Smooth muscle cell (in vitro differentiated cells): Measurements from ENCODE around the gene SULT4A1. TPM values are rescaled to one million over a fixed set of nuclear protein-coding genes. Genes with fewer than 3 reads are reported as not detected.

Experiments
- DNase-seq: peaks from one replicate; lab custom pipeline; 2025; ENCODE audit not compliant: unreplicated experiment; lab: John Stamatoyannopoulos, UW
- H2AFZ ChIP-seq: fragments of 200-600 bp; sonication (generic); 2 replicates; pipeline ENCODE4 v1.6.0; 2016; ENCODE audit warnings: antibody characterized with exemption, low read depth, mild to moderate bottlenecking
- H3F3A ChIP-seq: fragments of 200-600 bp; sonication (generic); 2 replicates; pipeline ENCODE4 v1.6.0; 2017; ENCODE audit warnings: antibody characterized with exemption, low read depth
- H3K27ac ChIP-seq: fragments of 200-600 bp; sonication (generic); 2 replicates; pipeline ENCODE4 v1.5.1; 2016; ENCODE audit warnings: low read depth, mild to moderate bottlenecking
- H3K27me3 ChIP-seq: fragments of 200-600 bp; sonication (generic); 2 replicates; pipeline ENCODE4 v1.6.1; 2016; ENCODE audit warnings: low read depth, mild to moderate bottlenecking
- H3K36me3 ChIP-seq: fragments of 200-600 bp; sonication (generic); 2 replicates; pipeline ENCODE4 v1.5.1; 2016; ENCODE audit warnings: low read depth
- H3K4me1 ChIP-seq: fragments of 200-600 bp; sonication (generic); 2 replicates; pipeline ENCODE4 v1.5.1; 2016; ENCODE audit warnings: low read depth
- H3K4me2 ChIP-seq: fragments of 200-600 bp; sonication (generic); 2 replicates; pipeline ENCODE4 v1.6.0; 2016; ENCODE audit warnings: mild to moderate bottlenecking
- H3K4me3 ChIP-seq: fragments of 200-600 bp; sonication (generic); 2 replicates; pipeline ENCODE4 v1.5.1; 2016; ENCODE audit warnings: mild to moderate bottlenecking
- H3K79me2 ChIP-seq: fragments of 200-600 bp; sonication (generic); 2 replicates; pipeline ENCODE4 v1.6.0; 2016; ENCODE audit warnings: low read depth, mild to moderate bottlenecking
- H3K9ac ChIP-seq: fragments of 200-600 bp; sonication (generic); 2 replicates; pipeline ENCODE4 v1.6.0; 2016; ENCODE audit warnings: low read depth
- H3K9me3 ChIP-seq: fragments of 200-600 bp; sonication (generic); replicated peaks from 2 replicates; pipeline ENCODE4 v1.5.1; 2016; ENCODE audit warnings: low read depth
- H4K20me1 ChIP-seq: fragments of 200-600 bp; sonication (generic); 2 replicates; pipeline ENCODE4 v1.6.0; 2016; ENCODE audit warnings: low read depth
- WGBS: methylation state at CpG from one replicate; pipeline ENCODE4 v1.1.7; 2016; ENCODE audit warnings: low lambda C conversion rate; 5-methylcytosine and 5-hydroxymethylcytosine counted together
- polyA plus RNA-seq: library from polyadenylated mRNA; unstranded; fragments of >200 nt; fragmentation: Nextera tagmentation; extraction: Ambion mirVana; gene quantifications from 2 replicates; pipeline ENCODE4 v1.2.1, GENCODE V29; 2016
- small RNA-seq: library from RNA; depleted of rRNA; stranded (forward); fragments of <200 nt; gene quantifications from one replicate; pipeline ENCODE3, GENCODE V24; 2014
- total RNA-seq: library from RNA; depleted of rRNA; stranded (reverse); fragments of >200 nt; gene quantifications from 2 replicates; pipeline ENCODE4 v1.2.3, GENCODE V29; 2014
- TF ChIP-seq, protein P1 (sequence below): fragments of 200-600 bp; sonication (generic); IDR thresholded peaks from 2 replicates; pipeline ENCODE4 v1.5.1; 2017; ENCODE audit warnings: borderline replicate concordance, mild to moderate bottlenecking, antibody characterized with exemption; ENCODE audit not compliant: insufficient read depth, poor library complexity, severe bottlenecking

The SULT4A1 gene
- total and polyA plus RNA-seq, 2 experiments from 2014 or later: 2.7 to 4.9 TPM

DNA sequence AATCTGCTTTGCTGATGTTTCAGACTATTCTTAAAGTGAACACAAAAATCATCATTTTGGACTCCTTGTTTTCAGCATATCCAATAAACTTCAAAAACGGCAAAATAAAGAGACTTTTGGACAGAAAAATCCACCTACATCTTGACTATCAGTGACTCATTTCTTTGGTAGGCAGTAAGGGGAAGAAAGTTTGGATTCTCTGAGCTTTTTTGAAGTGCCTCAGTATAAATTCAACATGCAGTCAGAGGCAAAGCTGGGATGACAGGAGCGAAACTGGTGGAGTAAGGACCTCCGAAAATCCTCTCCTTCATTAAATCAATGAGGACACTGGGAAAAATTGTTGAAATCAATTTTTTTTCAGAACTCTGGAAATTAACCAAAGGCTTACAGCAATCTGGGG is 79.9 kb downstream of the SULT4A1 start:
- no peak overlapping the region for H3K27ac ChIP-seq
- no peaks in the 10 kb centered on the region for H3K36me3 ChIP-seq
- no peak overlapping the region for H3K4me2 ChIP-seq
- no peak overlapping the region for H2AFZ ChIP-seq
- H3K79me2 ChIP-seq: no peaks in the 10 kb centered on the region
- 51% methylated on average over 3 of the region's 3 CpGs for WGBS
- H3K27me3 ChIP-seq: peaks cover 4% of the 10 kb centered on the region
- H3K4me3 ChIP-seq: no peak overlapping the region
- H3F3A ChIP-seq: no peaks in the 10 kb centered on the region
- no peaks in the 10 kb centered on the region for H4K20me1 ChIP-seq
- H3K9ac ChIP-seq: no peak overlapping the region
- DNase-seq: no peak
- H3K9me3 ChIP-seq: no peaks in the 10 kb centered on the region
- TF ChIP-seq, protein P1, sequence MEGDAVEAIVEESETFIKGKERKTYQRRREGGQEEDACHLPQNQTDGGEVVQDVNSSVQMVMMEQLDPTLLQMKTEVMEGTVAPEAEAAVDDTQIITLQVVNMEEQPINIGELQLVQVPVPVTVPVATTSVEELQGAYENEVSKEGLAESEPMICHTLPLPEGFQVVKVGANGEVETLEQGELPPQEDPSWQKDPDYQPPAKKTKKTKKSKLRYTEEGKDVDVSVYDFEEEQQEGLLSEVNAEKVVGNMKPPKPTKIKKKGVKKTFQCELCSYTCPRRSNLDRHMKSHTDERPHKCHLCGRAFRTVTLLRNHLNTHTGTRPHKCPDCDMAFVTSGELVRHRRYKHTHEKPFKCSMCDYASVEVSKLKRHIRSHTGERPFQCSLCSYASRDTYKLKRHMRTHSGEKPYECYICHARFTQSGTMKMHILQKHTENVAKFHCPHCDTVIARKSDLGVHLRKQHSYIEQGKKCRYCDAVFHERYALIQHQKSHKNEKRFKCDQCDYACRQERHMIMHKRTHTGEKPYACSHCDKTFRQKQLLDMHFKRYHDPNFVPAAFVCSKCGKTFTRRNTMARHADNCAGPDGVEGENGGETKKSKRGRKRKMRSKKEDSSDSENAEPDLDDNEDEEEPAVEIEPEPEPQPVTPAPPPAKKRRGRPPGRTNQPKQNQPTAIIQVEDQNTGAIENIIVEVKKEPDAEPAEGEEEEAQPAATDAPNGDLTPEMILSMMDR: no peak
- no peaks in the 10 kb centered on the region for H3K4me1 ChIP-seq

DNA sequence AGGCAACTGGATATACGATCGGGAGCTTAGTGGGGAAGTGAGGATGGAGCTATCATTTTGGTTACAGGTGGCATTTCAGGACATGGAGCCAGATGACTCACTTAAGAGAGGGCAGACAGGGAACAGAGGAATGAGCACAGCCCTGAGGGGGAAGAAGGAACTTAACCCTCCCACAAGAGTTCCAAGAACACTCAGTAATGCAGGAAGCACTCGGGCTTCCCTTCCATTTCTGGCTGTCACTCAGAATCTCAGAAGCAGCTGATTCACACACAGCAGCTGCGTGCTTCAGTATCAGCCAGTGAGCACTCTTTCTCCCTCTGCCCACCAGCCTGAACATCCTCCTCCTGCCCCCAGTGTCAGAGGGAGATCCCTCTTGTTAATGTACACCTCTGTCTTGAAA is 85.0 kb downstream of the SULT4A1 start:
- no peaks in the 10 kb centered on the region for H3K36me3 ChIP-seq
- no peak overlapping the region for H3K27ac ChIP-seq
- no peak overlapping the region for H3K4me3 ChIP-seq
- no peak overlapping the region for H2AFZ ChIP-seq
- H3F3A ChIP-seq: no peaks in the 10 kb centered on the region
- no peaks in the 10 kb centered on the region for H3K4me1 ChIP-seq
- no peaks in the 10 kb centered on the region for H4K20me1 ChIP-seq
- no peaks in the 10 kb centered on the region for H3K79me2 ChIP-seq
- no peak for DNase-seq
- H3K4me2 ChIP-seq: no peak overlapping the region
- WGBS: 33% methylated on average over 4 of the region's 4 CpGs
- H3K27me3 ChIP-seq: no peaks in the 10 kb centered on the region
- H3K9me3 ChIP-seq: no peaks in the 10 kb centered on the region
- H3K9ac ChIP-seq: no peak overlapping the region
- TF ChIP-seq, protein P1: no peak

DNA sequence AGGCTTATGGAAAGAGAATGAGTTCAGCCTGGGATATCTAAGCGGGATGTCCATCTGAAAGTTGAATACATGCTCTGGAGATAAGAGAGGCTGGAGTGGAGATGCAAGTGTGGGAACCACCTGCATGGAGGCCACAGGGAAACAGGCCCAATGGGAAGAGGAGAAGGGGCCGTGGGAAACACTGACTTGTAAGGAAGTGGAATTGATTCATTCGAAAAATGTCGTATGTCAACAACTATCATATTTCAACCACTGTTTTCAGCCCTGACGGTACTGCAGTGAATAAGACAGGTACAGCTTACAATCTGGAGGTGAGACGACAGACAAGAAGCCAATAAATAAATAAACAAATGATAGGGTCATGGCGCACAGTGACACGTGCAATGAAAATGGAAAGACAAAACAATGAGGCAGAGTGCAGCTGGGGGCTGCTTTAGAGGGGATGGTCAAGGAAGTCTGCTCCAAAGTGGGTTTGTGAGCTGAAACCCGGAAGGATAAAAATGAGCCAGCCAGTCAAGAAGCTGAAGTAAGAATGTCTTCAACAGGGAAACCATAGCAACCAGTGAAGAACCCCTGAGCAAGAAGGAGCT is 86.1 kb downstream of the SULT4A1 start:
- Histone ChIP-seq H3K4me2 (no peak overlapping the region), H3K9me3 (no peaks in the 10 kb centered on the region), H3K27ac (no peak overlapping the region), H3K4me1 (no peaks in the 10 kb centered on the region), H2AFZ (no peak overlapping the region), H3K79me2 (no peaks in the 10 kb centered on the region), H3K9ac (no peak overlapping the region), H4K20me1 (no peaks in the 10 kb centered on the region), H3K4me3 (no peak overlapping the region), H3K27me3 (no peaks in the 10 kb centered on the region), H3K36me3 (no peaks in the 10 kb centered on the region), H3F3A (no peaks in the 10 kb centered on the region)
- DNase-seq: no peak
- WGBS: 73% methylated on average over 9 of the region's 9 CpGs
- TF ChIP-seq, protein P1: no peak

Small RNA genes within 50 kb of the gene (small RNA-seq; reads per million reads assigned to genes)
- gene HMGN2P9: not detected

Other genes with a start within 250 kb of the SULT4A1 start
- gene EFCAB6, start 50.2 kb downstream of the SULT4A1 start, total RNA-seq: 1.6 and 2.9 TPM in 2 replicates
- gene EFCAB6, start 50.2 kb downstream of the SULT4A1 start, polyA plus RNA-seq: 0.59 and 0.80 TPM in 2 replicates
- gene PNPLA5, start 29.5 kb upstream of the SULT4A1 start, total RNA-seq: not detected in 2 replicates
- gene PNPLA5, start 29.5 kb upstream of the SULT4A1 start, polyA plus RNA-seq: not detected in 2 replicates
- 11.6 and 14.5 TPM in 2 replicates for gene PNPLA3, start 61.3 kb upstream of the SULT4A1 start, total RNA-seq
- 8.2 and 11.0 TPM in 2 replicates for gene PNPLA3, start 61.3 kb upstream of the SULT4A1 start, polyA plus RNA-seq
- 37.1 and 43.6 TPM in 2 replicates for gene SAMM50, start 92.9 kb upstream of the SULT4A1 start, total RNA-seq
- gene SAMM50, start 92.9 kb upstream of the SULT4A1 start, polyA plus RNA-seq: 56.1 and 59.9 TPM in 2 replicates
- gene PARVB, start 161.8 kb upstream of the SULT4A1 start, total RNA-seq: 24.8 and 36.6 TPM in 2 replicates
- gene PARVB, start 161.8 kb upstream of the SULT4A1 start, polyA plus RNA-seq: 35.1 and 35.6 TPM in 2 replicates